Measurements from ENCODE around the gene KRT6B. TPM values are rescaled to one million over a fixed set of nuclear protein-coding genes. Genes with fewer than 3 reads are reported as not detected.

Gene KRT6B
- total RNA-seq, 1 experiment from 2014 or later = not detected

DNA sequence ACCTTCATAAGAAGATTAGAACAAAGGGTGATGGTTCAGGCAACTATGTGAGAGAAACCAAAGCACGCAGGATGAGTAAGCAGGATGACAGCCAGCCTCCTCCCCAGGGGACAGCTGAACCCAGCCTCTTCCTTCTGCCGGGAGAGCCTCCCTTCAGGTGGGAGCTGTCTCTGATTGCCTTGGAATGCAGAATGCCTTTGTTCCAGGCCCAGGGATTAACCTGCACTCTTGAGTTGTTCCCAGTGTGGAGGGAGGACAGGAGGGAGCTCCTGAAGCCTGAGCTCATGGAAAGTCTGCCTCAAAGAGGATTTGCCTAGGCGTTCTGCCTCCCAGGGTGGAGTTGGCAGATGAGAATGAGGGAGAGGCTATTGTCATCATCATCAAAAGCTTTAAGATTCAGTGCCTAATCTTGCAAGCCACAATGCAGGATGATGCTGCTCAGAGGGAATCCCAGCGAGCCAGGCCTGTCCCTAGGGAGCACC lies 44.7 kb upstream of the KRT6B start (continued):
- no peak for TF ChIP-seq SRF (IDR thresholded peaks at IDR 0.05; ENCODE audit: low read depth)
- TF ChIP-seq ELF1 (IDR thresholded peaks at IDR 0.05; ENCODE audit: borderline replicate concordance, low read depth) = no peak

DNA sequence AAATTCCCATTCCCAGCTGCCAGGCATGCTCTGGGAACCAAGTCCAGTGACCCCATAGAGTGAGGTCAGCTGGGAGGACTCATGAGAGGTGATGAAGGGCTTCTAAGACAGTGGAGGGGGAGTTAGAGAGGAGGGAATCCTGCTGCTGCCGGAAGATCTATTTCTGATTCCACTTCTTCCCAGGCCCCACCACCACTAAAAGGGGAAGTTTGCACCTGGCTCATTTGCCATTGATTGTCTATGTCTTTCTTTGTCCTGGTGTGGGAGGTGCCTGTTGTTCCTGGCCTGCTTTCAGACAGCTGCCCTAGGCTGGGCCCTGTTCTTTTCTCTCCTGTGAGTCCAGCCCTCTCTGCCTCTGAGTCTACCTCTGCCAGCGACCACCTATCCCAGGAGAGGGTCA lies 44.1 kb upstream of the KRT6B start:
- H3K4me2 ChIP-seq (ENCODE audit: low read length) = peak overlapping the region; percentile 73
- intact Hi-C loops (cut with micrococcal nuclease) = no loop called here
- CTCF ChIA-PET = no interaction called here

More for the DNA sequence above, 44.1 kb upstream of the KRT6B start:
- ATAC-seq (peak; percentile 64), DNase-seq (ENCODE audit: low read depth, low spot score) (no peak)
- Histone ChIP-seq H2AFZ (ENCODE audit: low read depth, low read length, poor library complexity, severe bottlenecking) (no peak overlapping the region), H3K4me1 (ENCODE audit: control insufficient read depth in 1 of 2, insufficient read depth in 2 of 2, low read length in 2 of 2) (peaks cover 29 to 72% of the 10 kb centered on the region in 2 experiments), H3K36me3 (ENCODE audit: control insufficient read depth in 1 of 2, insufficient read depth in 2 of 2, low read length in 2 of 2) (no peaks in the 10 kb centered on the region), H3K9me3 (ENCODE audit: control insufficient read depth in 1 of 2, insufficient read depth in 1 of 2, low read depth in 1 of 2, low read length in 2 of 2) (no peaks in the 10 kb centered on the region), H3K4me3 (replicated peaks in 1 of 2; ENCODE audit: low read depth in 1 of 2, low read length in 2 of 2) (peak overlapping the region in 1 of 2 experiments; percentile 30; a peak in 1 of 4 replicates), H3K27ac (ENCODE audit: low read depth, low read length) (peak overlapping the region; percentile 80), H3K27me3 (ENCODE audit: insufficient read depth, low read length) (no peaks in the 10 kb centered on the region), H4K20me1 (ENCODE audit: insufficient read depth) (no peaks in the 10 kb centered on the region), H3K9me2 (ENCODE audit: insufficient read depth) (no peaks in the 10 kb centered on the region), H3K79me2 (ENCODE audit: insufficient read depth, low read length) (no peaks in the 10 kb centered on the region), H3K9ac (ENCODE audit: low read length) (peak overlapping the region; percentile 59)
- no TSS peak for BruUV-seq (replicated peaks)
- POLR2A ChIA-PET = no interaction called here
- RAD21 ChIA-PET (ENCODE audit: low non-redundant PET in 1 of 2, low total read pairs in 2 of 2, uncharacterized antibody in 2 of 2, unreplicated experiment in 2 of 2) = no interaction called here
- TF ChIP-seq JUND (IDR thresholded peaks at IDR 0.05) (no peak), FOSL1 (IDR thresholded peaks at IDR 0.05; ENCODE audit: low read depth) (no peak), CEBPB (IDR thresholded peaks at IDR 0.05; ENCODE audit: low read depth) (no peak), YY1 (IDR thresholded peaks at IDR 0.05; ENCODE audit: extremely low read depth, insufficient replicate concordance, low read depth, low read length) (no peak), POLR2AphosphoS5 (IDR thresholded peaks at IDR 0.05; ENCODE audit: low read depth, low read length) (no peak), EZH2phosphoT487 (IDR thresholded peaks at IDR 0.05; ENCODE audit: borderline replicate concordance) (no peak), EZH2 (IDR thresholded peaks at IDR 0.05) (no peak), CBX3 (IDR thresholded peaks at IDR 0.05; ENCODE audit: low read depth) (no peak), ZFX (IDR thresholded peaks at IDR 0.05) (no peak), EGR1 (IDR thresholded peaks at IDR 0.05; ENCODE audit: low read depth) (no peak), ZNF274 (IDR thresholded peaks at IDR 0.05; ENCODE audit: low read depth, low read length) (no peak), ELF1 (IDR thresholded peaks at IDR 0.05; ENCODE audit: borderline replicate concordance, low read depth) (no peak), SRF (IDR thresholded peaks at IDR 0.05; ENCODE audit: low read depth) (no peak), POLR2A (IDR thresholded peaks at IDR 0.05; ENCODE audit: borderline replicate concordance, extremely low read depth, insufficient read depth, insufficient read length) (no peak), SIN3A (IDR thresholded peaks at IDR 0.05; ENCODE audit: low read depth) (no peak)
- TF ChIP-seq, protein P1, sequence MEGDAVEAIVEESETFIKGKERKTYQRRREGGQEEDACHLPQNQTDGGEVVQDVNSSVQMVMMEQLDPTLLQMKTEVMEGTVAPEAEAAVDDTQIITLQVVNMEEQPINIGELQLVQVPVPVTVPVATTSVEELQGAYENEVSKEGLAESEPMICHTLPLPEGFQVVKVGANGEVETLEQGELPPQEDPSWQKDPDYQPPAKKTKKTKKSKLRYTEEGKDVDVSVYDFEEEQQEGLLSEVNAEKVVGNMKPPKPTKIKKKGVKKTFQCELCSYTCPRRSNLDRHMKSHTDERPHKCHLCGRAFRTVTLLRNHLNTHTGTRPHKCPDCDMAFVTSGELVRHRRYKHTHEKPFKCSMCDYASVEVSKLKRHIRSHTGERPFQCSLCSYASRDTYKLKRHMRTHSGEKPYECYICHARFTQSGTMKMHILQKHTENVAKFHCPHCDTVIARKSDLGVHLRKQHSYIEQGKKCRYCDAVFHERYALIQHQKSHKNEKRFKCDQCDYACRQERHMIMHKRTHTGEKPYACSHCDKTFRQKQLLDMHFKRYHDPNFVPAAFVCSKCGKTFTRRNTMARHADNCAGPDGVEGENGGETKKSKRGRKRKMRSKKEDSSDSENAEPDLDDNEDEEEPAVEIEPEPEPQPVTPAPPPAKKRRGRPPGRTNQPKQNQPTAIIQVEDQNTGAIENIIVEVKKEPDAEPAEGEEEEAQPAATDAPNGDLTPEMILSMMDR (IDR thresholded peaks at IDR 0.05 in 2 of 3, conservative IDR thresholded peaks at IDR 0.05 in 1 of 3; ENCODE audit: borderline replicate concordance in 1 of 3, insufficient read depth in 1 of 3, low read depth in 2 of 3, low read length in 2 of 3) = no peak
- TF ChIP-seq, protein P2, sequence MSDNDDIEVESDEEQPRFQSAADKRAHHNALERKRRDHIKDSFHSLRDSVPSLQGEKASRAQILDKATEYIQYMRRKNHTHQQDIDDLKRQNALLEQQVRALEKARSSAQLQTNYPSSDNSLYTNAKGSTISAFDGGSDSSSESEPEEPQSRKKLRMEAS (IDR thresholded peaks at IDR 0.05) = no peak
- TF ChIP-seq, protein P3, sequence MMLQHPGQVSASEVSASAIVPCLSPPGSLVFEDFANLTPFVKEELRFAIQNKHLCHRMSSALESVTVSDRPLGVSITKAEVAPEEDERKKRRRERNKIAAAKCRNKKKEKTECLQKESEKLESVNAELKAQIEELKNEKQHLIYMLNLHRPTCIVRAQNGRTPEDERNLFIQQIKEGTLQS (IDR thresholded peaks at IDR 0.05) = no peak
- TF ChIP-seq, protein P4, sequence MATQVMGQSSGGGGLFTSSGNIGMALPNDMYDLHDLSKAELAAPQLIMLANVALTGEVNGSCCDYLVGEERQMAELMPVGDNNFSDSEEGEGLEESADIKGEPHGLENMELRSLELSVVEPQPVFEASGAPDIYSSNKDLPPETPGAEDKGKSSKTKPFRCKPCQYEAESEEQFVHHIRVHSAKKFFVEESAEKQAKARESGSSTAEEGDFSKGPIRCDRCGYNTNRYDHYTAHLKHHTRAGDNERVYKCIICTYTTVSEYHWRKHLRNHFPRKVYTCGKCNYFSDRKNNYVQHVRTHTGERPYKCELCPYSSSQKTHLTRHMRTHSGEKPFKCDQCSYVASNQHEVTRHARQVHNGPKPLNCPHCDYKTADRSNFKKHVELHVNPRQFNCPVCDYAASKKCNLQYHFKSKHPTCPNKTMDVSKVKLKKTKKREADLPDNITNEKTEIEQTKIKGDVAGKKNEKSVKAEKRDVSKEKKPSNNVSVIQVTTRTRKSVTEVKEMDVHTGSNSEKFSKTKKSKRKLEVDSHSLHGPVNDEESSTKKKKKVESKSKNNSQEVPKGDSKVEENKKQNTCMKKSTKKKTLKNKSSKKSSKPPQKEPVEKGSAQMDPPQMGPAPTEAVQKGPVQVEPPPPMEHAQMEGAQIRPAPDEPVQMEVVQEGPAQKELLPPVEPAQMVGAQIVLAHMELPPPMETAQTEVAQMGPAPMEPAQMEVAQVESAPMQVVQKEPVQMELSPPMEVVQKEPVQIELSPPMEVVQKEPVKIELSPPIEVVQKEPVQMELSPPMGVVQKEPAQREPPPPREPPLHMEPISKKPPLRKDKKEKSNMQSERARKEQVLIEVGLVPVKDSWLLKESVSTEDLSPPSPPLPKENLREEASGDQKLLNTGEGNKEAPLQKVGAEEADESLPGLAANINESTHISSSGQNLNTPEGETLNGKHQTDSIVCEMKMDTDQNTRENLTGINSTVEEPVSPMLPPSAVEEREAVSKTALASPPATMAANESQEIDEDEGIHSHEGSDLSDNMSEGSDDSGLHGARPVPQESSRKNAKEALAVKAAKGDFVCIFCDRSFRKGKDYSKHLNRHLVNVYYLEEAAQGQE (IDR thresholded peaks at IDR 0.05; ENCODE audit: low read depth) = no peak
